ENCODE data around the gene SLF1. TPM values are rescaled to one million over a fixed set of nuclear protein-coding genes. Genes with fewer than 3 reads are reported as not detected.

SLF1 gene
- polyA plus RNA-seq, 1 of the 3 experiments (the other 2 are of a cell fraction) = 5.5 TPM

DNA sequence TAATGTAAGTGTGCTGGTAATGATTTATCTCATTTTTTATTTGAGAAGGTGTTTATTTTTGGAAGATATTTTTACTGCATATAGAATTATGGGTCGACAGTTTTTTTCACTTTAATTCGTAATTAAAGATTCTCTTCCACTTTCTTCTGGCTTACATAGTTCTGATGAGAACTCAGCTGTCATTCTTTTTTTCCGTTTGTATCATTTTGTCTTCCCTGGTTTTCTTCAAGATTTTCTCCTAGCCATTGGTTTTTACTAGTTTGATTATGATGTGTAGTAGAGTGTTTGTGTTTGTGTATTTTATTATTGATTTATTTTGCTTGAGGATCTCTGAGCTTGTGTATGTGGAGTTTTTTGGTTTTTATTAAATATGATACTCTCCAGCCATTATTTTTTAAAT lies 21.7 kb downstream of the SLF1 start:
- TF ChIP-seq, protein P1, sequence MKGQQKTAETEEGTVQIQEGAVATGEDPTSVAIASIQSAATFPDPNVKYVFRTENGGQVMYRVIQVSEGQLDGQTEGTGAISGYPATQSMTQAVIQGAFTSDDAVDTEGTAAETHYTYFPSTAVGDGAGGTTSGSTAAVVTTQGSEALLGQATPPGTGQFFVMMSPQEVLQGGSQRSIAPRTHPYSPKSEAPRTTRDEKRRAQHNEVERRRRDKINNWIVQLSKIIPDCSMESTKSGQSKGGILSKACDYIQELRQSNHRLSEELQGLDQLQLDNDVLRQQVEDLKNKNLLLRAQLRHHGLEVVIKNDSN (IDR thresholded peaks at IDR 0.05; ENCODE audit: borderline replicate concordance, low read depth) = no peak
- TF ChIP-seq RFX5 (IDR thresholded peaks at IDR 0.05; ENCODE audit: low read length) = no peak
- TF ChIP-seq, protein P2, sequence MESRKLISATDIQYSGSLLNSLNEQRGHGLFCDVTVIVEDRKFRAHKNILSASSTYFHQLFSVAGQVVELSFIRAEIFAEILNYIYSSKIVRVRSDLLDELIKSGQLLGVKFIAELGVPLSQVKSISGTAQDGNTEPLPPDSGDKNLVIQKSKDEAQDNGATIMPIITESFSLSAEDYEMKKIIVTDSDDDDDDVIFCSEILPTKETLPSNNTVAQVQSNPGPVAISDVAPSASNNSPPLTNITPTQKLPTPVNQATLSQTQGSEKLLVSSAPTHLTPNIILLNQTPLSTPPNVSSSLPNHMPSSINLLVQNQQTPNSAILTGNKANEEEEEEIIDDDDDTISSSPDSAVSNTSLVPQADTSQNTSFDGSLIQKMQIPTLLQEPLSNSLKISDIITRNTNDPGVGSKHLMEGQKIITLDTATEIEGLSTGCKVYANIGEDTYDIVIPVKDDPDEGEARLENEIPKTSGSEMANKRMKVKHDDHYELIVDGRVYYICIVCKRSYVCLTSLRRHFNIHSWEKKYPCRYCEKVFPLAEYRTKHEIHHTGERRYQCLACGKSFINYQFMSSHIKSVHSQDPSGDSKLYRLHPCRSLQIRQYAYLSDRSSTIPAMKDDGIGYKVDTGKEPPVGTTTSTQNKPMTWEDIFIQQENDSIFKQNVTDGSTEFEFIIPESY (IDR thresholded peaks at IDR 0.05; ENCODE audit: borderline replicate concordance, low read depth) = no peak
- TF ChIP-seq MEF2A (IDR thresholded peaks at IDR 0.05; ENCODE audit: borderline replicate concordance, low read depth) = no peak
- no peak for TF ChIP-seq GATA2 (CRISPR knock-in tag; IDR thresholded peaks at IDR 0.05)
- TF ChIP-seq SMC3 (IDR thresholded peaks at IDR 0.05; ENCODE audit: low read depth, low read length) = no peak
- TF ChIP-seq POLR2AphosphoS5 (IDR thresholded peaks at IDR 0.05; ENCODE audit: low read depth, low read length) = no peak
- TF ChIP-seq, protein P3, sequence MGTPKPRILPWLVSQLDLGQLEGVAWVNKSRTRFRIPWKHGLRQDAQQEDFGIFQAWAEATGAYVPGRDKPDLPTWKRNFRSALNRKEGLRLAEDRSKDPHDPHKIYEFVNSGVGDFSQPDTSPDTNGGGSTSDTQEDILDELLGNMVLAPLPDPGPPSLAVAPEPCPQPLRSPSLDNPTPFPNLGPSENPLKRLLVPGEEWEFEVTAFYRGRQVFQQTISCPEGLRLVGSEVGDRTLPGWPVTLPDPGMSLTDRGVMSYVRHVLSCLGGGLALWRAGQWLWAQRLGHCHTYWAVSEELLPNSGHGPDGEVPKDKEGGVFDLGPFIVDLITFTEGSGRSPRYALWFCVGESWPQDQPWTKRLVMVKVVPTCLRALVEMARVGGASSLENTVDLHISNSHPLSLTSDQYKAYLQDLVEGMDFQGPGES (IDR thresholded peaks at IDR 0.05; ENCODE audit: low read depth, low read length) = no peak
- TF ChIP-seq RXRA (IDR thresholded peaks at IDR 0.05; ENCODE audit: borderline replicate concordance, low read depth) = no peak
- TF ChIP-seq, protein P4, sequence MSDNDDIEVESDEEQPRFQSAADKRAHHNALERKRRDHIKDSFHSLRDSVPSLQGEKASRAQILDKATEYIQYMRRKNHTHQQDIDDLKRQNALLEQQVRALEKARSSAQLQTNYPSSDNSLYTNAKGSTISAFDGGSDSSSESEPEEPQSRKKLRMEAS (IDR thresholded peaks at IDR 0.05; ENCODE audit: low read depth) = no peak
- TF ChIP-seq YY1 (IDR thresholded peaks at IDR 0.05; ENCODE audit: low read depth) = no peak
- TF ChIP-seq FOSL2 (IDR thresholded peaks at IDR 0.05; ENCODE audit: borderline replicate concordance, low read depth) = no peak
- no peak for TF ChIP-seq GABPA (IDR thresholded peaks at IDR 0.05; ENCODE audit: low read depth)
- TF ChIP-seq TEAD4 (IDR thresholded peaks at IDR 0.05; ENCODE audit: borderline replicate concordance, insufficient read depth) = no peak
- TF ChIP-seq NFIC (IDR thresholded peaks at IDR 0.05; ENCODE audit: borderline replicate concordance) = no peak
- no peak overlapping the region for H3K4me3 ChIP-seq (ENCODE audit: low read depth in 2 of 2, low read length in 1 of 2)
- peaks cover 8% of the 10 kb centered on the region for H3F3A ChIP-seq (replicated peaks; ENCODE audit: insufficient read depth)
- no peaks in the 10 kb centered on the region for H3K27me3 ChIP-seq (ENCODE audit: insufficient read depth)
- ChIA-PET POLR2A (no interaction called here), CTCF (interaction anchor here (1.4 to 1.7 kb wide), 2 partner anchors 14 to 22 kb away, joined by 3 to 5 read pairs; no protein-coding TSS in a partner anchor)
- H3K9ac ChIP-seq = no peak overlapping the region
- H3K9me3 ChIP-seq = peaks cover 10% of the 10 kb centered on the region; the same call in 1 of the 2 replicates
- no peaks in the 10 kb centered on the region for H3K4me1 ChIP-seq (ENCODE audit: control insufficient read depth in 1 of 2, insufficient read depth in 2 of 2, low read depth in 1 of 2, low read length in 1 of 2)
- 98% methylated on average over 3 of the region's 3 CpGs for WGBS (ENCODE audit: low lambda C conversion rate)
- no peak overlapping the region for H3K4me2 ChIP-seq
- H2AFZ ChIP-seq (ENCODE audit: low read depth) = no peak overlapping the region
- DNase-seq = no peak
- H3K36me3 ChIP-seq (replicated peaks in 1 of 2; ENCODE audit: control insufficient read depth in 1 of 2, insufficient read depth in 2 of 2, low read length in 1 of 2) = peaks cover 36 to 39% of the 10 kb centered on the region in 2 experiments
- H3K27ac ChIP-seq (ENCODE audit: low read depth in 2 of 2, low read length in 1 of 2) = no peak overlapping the region
- H3K9me2 ChIP-seq = no peaks in the 10 kb centered on the region; the same call in 1 of the 2 replicates
- no peaks in the 10 kb centered on the region for H4K20me1 ChIP-seq (ENCODE audit: insufficient read depth)
- H3K79me2 ChIP-seq (ENCODE audit: insufficient read depth) = peaks cover 48% of the 10 kb centered on the region; the same call in 1 of the 2 replicates

All from SK-N-SH (cell line).